Smooth muscle cell of the brain vasculature (primary cell): Measurements from ENCODE around the gene NRL.
"Not testable (repeated sequence)": the region's sequence is repeated elsewhere in the genome, so short reads cannot be mapped to it uniquely, and the experiment has no call there.

ENCODE experiments used
- DNase-seq: peaks from one replicate; pipeline ENCODE4 v3.0.0-alpha.2; 2012; ENCODE audit warnings: low read depth, low spot score

The NRL gene

GRCh38 chr14:24123424-24124417 is 9.0 kb upstream of the NRL start:
- no peak for DNase-seq

GRCh38 chr14:24122898-24123297 is 8.1 kb upstream of the NRL start:
- no peak for DNase-seq

- DNase-seq, result no peak
Observed at GRCh38 chr14:24122416-24122815, 7.7 kb upstream of the NRL start.

- DNase-seq, result no peak
Observed at GRCh38 chr14:24121210-24121609, 6.5 kb upstream of the NRL start.

GRCh38 chr14:24119691-24120090 is 4.9 kb upstream of the NRL start:
- no peak for DNase-seq

GRCh38 chr14:24117179-24117578 is 2.4 kb upstream of the NRL start:
- no peak for DNase-seq

GRCh38 chr14:24116128-24116814 is 1.5 kb upstream of the NRL start:
- no peak for DNase-seq

GRCh38 chr14:24115422-24116127 is 826 bp upstream of the NRL start:
- DNase-seq, result no peak

GRCh38 chr14:24113801-24114531 is 783 bp downstream of the NRL start:
- DNase-seq, result peak; percentile 54

- DNase-seq, result no peak
Observed at GRCh38 chr14:24113379-24113800, 1.4 kb downstream of the NRL start.

GRCh38 chr14:24110523-24110922 is 4.2 kb downstream of the NRL start:
- DNase-seq, result no peak

GRCh38 chr14:24110060-24110459 is 4.7 kb downstream of the NRL start:
- DNase-seq, result no peak

GRCh38 chr14:24108336-24108874 is 6.3 kb downstream of the NRL start:
- no peak for DNase-seq

GRCh38 chr14:24106672-24107271 is 8.0 kb downstream of the NRL start:
- no peak for DNase-seq

- not testable (repeated sequence) for DNase-seq
Observed at GRCh38 chr14:24105609-24106239, 9.0 kb downstream of the NRL start.

- DNase-seq, result no peak
Observed at GRCh38 chr14:24103451-24103850, 11.3 kb downstream of the NRL start.

GRCh38 chr14:24102357-24103048 is 12.2 kb downstream of the NRL start:
- DNase-seq, result no peak

GRCh38 chr14:24100982-24101494 is 13.7 kb downstream of the NRL start:
- DNase-seq, result no peak

GRCh38 chr14:24100197-24100981 is 14.4 kb downstream of the NRL start:
- DNase-seq, result no peak
